ENCODE data around the gene TBPL1. TPM values are rescaled to one million over a fixed set of nuclear protein-coding genes. Genes with fewer than 3 reads are reported as not detected.

TBPL1 gene
- total RNA-seq, 4 donors from 2014 or later, result 12.1 to 57.9 (median 17.0) TPM

- TF ChIP-seq CTCF (IDR thresholded peaks at IDR 0.05) (no peak), POLR2A (IDR thresholded peaks at IDR 0.05) (no peak)
- Histone ChIP-seq H3K27ac (no peak overlapping the region), H3K9me3 (no peaks in the 10 kb centered on the region), H3K36me3 (no peaks in the 10 kb centered on the region), H3K27me3 (no peaks in the 10 kb centered on the region), H3K4me1 (no peaks in the 10 kb centered on the region), H3K4me3 (replicated peaks in 1 of 3) (no peak overlapping the region)
- no peak for DNase-seq
- 83 to 91% methylated on average over 1 of the region's 1 CpG for WGBS, 2 donors
- intact Hi-C loops (cut with DNase I), result no loop called here
Observed at GRCh38 chr6:133964052-133964451, 11.0 kb downstream of the TBPL1 start.

DNA sequence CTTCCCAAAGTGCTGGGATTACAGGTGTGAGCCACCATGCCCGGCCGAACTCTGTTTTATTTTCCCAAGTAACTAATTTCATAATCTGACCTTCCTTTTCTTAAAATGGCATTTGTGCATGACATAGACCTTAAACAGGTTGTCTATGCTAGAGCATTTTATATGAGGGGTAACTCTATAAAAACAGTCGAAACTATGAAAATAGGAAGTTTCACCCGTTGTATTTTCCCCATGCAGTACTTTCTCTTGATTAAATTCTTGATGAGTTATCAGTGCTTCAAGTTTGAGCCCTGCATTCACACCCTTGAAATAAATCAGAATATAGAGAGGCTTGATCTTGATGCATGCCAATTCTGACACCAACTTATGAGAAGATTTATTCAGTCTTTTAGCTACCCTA lies 11.7 kb downstream of the TBPL1 start:
- no peak for TF ChIP-seq POLR2A (IDR thresholded peaks at IDR 0.05)
- TF ChIP-seq CTCF (IDR thresholded peaks at IDR 0.05), result no peak
- Histone ChIP-seq H3K36me3 (no peaks in the 10 kb centered on the region), H3K9me3 (no peaks in the 10 kb centered on the region), H3K4me3 (replicated peaks in 1 of 3) (no peak overlapping the region), H3K27me3 (no peaks in the 10 kb centered on the region), H3K4me1 (no peaks in the 10 kb centered on the region), H3K27ac (no peak overlapping the region)
- WGBS, 2 donors, result 94 to 95% methylated on average over 4 of the region's 4 CpGs
- no peak for DNase-seq
- intact Hi-C loops (cut with DNase I), result no loop called here

- Histone ChIP-seq H3K27me3 (no peaks in the 10 kb centered on the region), H3K9me3 (no peaks in the 10 kb centered on the region), H3K27ac (no peak overlapping the region), H3K4me1 (no peaks in the 10 kb centered on the region), H3K4me3 (replicated peaks in 1 of 3) (no peak overlapping the region), H3K36me3 (no peaks in the 10 kb centered on the region)
- WGBS, 2 donors, result 95 to 97% methylated on average over 4 of the region's 4 CpGs
- TF ChIP-seq POLR2A (IDR thresholded peaks at IDR 0.05) (no peak), CTCF (IDR thresholded peaks at IDR 0.05) (no peak)
- intact Hi-C loops (cut with DNase I), result no loop called here
- DNase-seq, result no peak
Observed at GRCh38 chr6:133965817-133966360, 12.9 kb downstream of the TBPL1 start.

- intact Hi-C loops (cut with DNase I), result no loop called here
- 82 to 85% methylated on average over 5 of the region's 5 CpGs for WGBS, 2 donors
- H3K4me3 ChIP-seq (replicated peaks in 1 of 3), result no peak overlapping the region
Observed at GRCh38 chr6:133966654-133967329, 13.8 kb downstream of the TBPL1 start.

More at GRCh38 chr6:133966654-133967329, 13.8 kb downstream of the TBPL1 start:
- Histone ChIP-seq H3K9me3 (no peaks in the 10 kb centered on the region), H3K36me3 (no peaks in the 10 kb centered on the region), H3K4me1 (peaks cover 0 to under 1% of the 10 kb centered on the region in 2 donors), H3K27me3 (no peaks in the 10 kb centered on the region), H3K27ac (no peak overlapping the region)
- no peak for TF ChIP-seq POLR2A (IDR thresholded peaks at IDR 0.05)
- no peak for TF ChIP-seq CTCF (IDR thresholded peaks at IDR 0.05)
- DNase-seq, result no peak

All from thyroid gland (tissue), 4 donors.